ENCODE data around the gene REPS2.

- TF ChIP-seq CTCF (IDR thresholded peaks at IDR 0.05; ENCODE audit: insufficient read depth, low read depth, low read length) (no peak), EZH2 (IDR thresholded peaks at IDR 0.05; ENCODE audit: insufficient read depth, low read length) (no peak)
These were observed 11.3 kb downstream of the REPS2 start for GRCh38 chrX:16957751-16958150.

Measured in astrocyte (in vitro differentiated cells and primary cell).